GM12891 (cell line): ENCODE measurements around the gene ZNF577.

Source experiments
- DNase-seq: peaks from one replicate; pipeline ENCODE4 v3.0.0; 2011; ENCODE audit warnings: low spot score; ENCODE audit not compliant: insufficient read length
- FAIRE-seq: peaks from 2 replicates; lab custom pipeline; 2011; peaks lifted over from hg19 to GRCh38; lab: Jason Lieb, UNC
- PAX5 ChIP-seq: IDR thresholded peaks from 2 replicates; pipeline ENCODE4 v1.6.1; 2011; ENCODE audit warnings: low read length, moderate library complexity, mild to moderate bottlenecking; ENCODE audit not compliant: insufficient read depth, severe bottlenecking
- POLR2A ChIP-seq: IDR thresholded peaks from 2 replicates; pipeline ENCODE4 v1.6.1; 2011; ENCODE audit warnings: low read depth, low read length, control low read depth
- POLR2AphosphoS5 ChIP-seq: IDR thresholded peaks from 2 replicates; pipeline ENCODE4 v1.6.1; 2011; ENCODE audit warnings: low read depth, low read length, control low read depth
- POU2F2 ChIP-seq: IDR thresholded peaks from 2 replicates; pipeline ENCODE4 v1.6.1; 2011; ENCODE audit warnings: low read depth, mild to moderate bottlenecking, control low read depth, low read length, moderate library complexity
- SPI1 ChIP-seq: IDR thresholded peaks from 2 replicates; pipeline ENCODE4 v1.6.1; 2011; ENCODE audit warnings: low read depth, low read length, control low read depth
- TAF1 ChIP-seq: IDR thresholded peaks from 2 replicates; pipeline ENCODE4 v1.6.1; 2011; ENCODE audit warnings: low read depth, low read length, control low read depth

ZNF577 gene

GRCh38 chr19:51905206-51905605 is 17.5 kb upstream of the ZNF577 start:
- FAIRE-seq: no peak
- no peak for DNase-seq
- no peak for TF ChIP-seq SPI1
- no peak for TF ChIP-seq PAX5
- TF ChIP-seq POU2F2: no peak
- no peak for TF ChIP-seq POLR2AphosphoS5
- no peak for TF ChIP-seq POLR2A
- TF ChIP-seq TAF1: no peak

GRCh38 chr19:51904331-51905165 is 16.8 kb upstream of the ZNF577 start, which contains the start of gene ZNF649:
TSS of gene ZNF649 (minus strand) at chr19:51905017. CDS start at chr19:51900107, 4,910 bp downstream.
- FAIRE-seq (peak; percentile 87), DNase-seq (peak; percentile 63)
- no peak for TF ChIP-seq POU2F2
- peak; percentile 47; the same call in 1 of the 2 replicates for TF ChIP-seq POLR2AphosphoS5
- TF ChIP-seq TAF1: peak; percentile 33; the same call in 1 of the 2 replicates
- TF ChIP-seq PAX5: no peak
- no peak for TF ChIP-seq SPI1
- peak; percentile 57; the same call in 1 of the 2 replicates for TF ChIP-seq POLR2A

- TF ChIP-seq TAF1: no peak
- TF ChIP-seq PAX5: no peak
- no peak for TF ChIP-seq SPI1
- TF ChIP-seq POU2F2: no peak
- no peak for TF ChIP-seq POLR2A
- no peak for TF ChIP-seq POLR2AphosphoS5
- no peak for DNase-seq
- no peak for FAIRE-seq
Measured at GRCh38 chr19:51903192-51903591, 15.4 kb upstream of the ZNF577 start.

- TF ChIP-seq PAX5 (no peak), POU2F2 (no peak), POLR2A (no peak), POLR2AphosphoS5 (no peak), TAF1 (no peak), SPI1 (no peak)
- DNase-seq: no peak
- no peak for FAIRE-seq
Measured at GRCh38 chr19:51901860-51902259, 14.1 kb upstream of the ZNF577 start.

- TF ChIP-seq SPI1 (no peak), POU2F2 (no peak), POLR2A (no peak), PAX5 (no peak), POLR2AphosphoS5 (no peak), TAF1 (no peak)
- DNase-seq (no peak), FAIRE-seq (no peak)
Measured at GRCh38 chr19:51891193-51891747, 3.5 kb upstream of the ZNF577 start.

GRCh38 chr19:51889934-51890333 is 2.2 kb upstream of the ZNF577 start:
- TF ChIP-seq POU2F2 (no peak), POLR2AphosphoS5 (no peak), PAX5 (no peak), POLR2A (no peak), SPI1 (no peak)
- FAIRE-seq: no peak
- no peak for DNase-seq

GRCh38 chr19:51884713-51885112 is 3.0 kb downstream of the ZNF577 start:
- FAIRE-seq: no peak
- DNase-seq: no peak
- TF ChIP-seq POLR2AphosphoS5: no peak
- no peak for TF ChIP-seq TAF1
- TF ChIP-seq POU2F2: no peak
- TF ChIP-seq POLR2A: no peak
- no peak for TF ChIP-seq SPI1
- no peak for TF ChIP-seq PAX5

- FAIRE-seq (no peak), DNase-seq (no peak)
- TF ChIP-seq POLR2AphosphoS5 (no peak), SPI1 (no peak), PAX5 (no peak), TAF1 (no peak)
Measured at GRCh38 chr19:51882518-51882917, 5.2 kb downstream of the ZNF577 start.

- FAIRE-seq: no peak
- no peak for TF ChIP-seq PAX5
- no peak for DNase-seq
Measured at GRCh38 chr19:51873097-51873496, 14.7 kb downstream of the ZNF577 start.
